ENCODE data around the gene DOK7.

Gene DOK7

GRCh38 chr4:3449047-3449573 is 14.0 kb upstream of the DOK7 start:
- ATAC-seq (ENCODE audit: low read depth) (no peak), DNase-seq (ENCODE audit: low spot score) (no peak)
- Histone ChIP-seq H3K4me1 (ENCODE audit: insufficient read depth, poor library complexity, severe bottlenecking) (peaks cover 4% of the 10 kb centered on the region), H3K27ac (ENCODE audit: poor library complexity, severe bottlenecking) (no peak overlapping the region), H3K4me3 (ENCODE audit: severe bottlenecking) (no peak overlapping the region), H3K27me3 (ENCODE audit: insufficient read depth, poor library complexity, severe bottlenecking) (no peaks in the 10 kb centered on the region), H3K36me3 (ENCODE audit: low read depth) (no peaks in the 10 kb centered on the region), H3K9me3 (ENCODE audit: severe bottlenecking) (no peaks in the 10 kb centered on the region)
- TF ChIP-seq, protein P1, sequence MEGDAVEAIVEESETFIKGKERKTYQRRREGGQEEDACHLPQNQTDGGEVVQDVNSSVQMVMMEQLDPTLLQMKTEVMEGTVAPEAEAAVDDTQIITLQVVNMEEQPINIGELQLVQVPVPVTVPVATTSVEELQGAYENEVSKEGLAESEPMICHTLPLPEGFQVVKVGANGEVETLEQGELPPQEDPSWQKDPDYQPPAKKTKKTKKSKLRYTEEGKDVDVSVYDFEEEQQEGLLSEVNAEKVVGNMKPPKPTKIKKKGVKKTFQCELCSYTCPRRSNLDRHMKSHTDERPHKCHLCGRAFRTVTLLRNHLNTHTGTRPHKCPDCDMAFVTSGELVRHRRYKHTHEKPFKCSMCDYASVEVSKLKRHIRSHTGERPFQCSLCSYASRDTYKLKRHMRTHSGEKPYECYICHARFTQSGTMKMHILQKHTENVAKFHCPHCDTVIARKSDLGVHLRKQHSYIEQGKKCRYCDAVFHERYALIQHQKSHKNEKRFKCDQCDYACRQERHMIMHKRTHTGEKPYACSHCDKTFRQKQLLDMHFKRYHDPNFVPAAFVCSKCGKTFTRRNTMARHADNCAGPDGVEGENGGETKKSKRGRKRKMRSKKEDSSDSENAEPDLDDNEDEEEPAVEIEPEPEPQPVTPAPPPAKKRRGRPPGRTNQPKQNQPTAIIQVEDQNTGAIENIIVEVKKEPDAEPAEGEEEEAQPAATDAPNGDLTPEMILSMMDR (IDR thresholded peaks at IDR 0.05; ENCODE audit: poor library complexity, severe bottlenecking), result no peak

GRCh38 chr4:3449574-3450534 is 13.3 kb upstream of the DOK7 start:
- Histone ChIP-seq H3K27ac (ENCODE audit: poor library complexity, severe bottlenecking) (no peak overlapping the region), H3K9me3 (ENCODE audit: severe bottlenecking) (no peaks in the 10 kb centered on the region)
- TF ChIP-seq, protein P1 (IDR thresholded peaks at IDR 0.05; ENCODE audit: poor library complexity, severe bottlenecking), result no peak

GRCh38 chr4:3450643-3451042 is 12.5 kb upstream of the DOK7 start:
- Histone ChIP-seq H3K27ac (ENCODE audit: poor library complexity, severe bottlenecking) (no peak overlapping the region), H3K27me3 (ENCODE audit: insufficient read depth, poor library complexity, severe bottlenecking) (no peaks in the 10 kb centered on the region), H3K36me3 (ENCODE audit: low read depth) (no peaks in the 10 kb centered on the region), H3K9me3 (ENCODE audit: severe bottlenecking) (no peaks in the 10 kb centered on the region), H3K4me1 (ENCODE audit: insufficient read depth, poor library complexity, severe bottlenecking) (peaks cover 4% of the 10 kb centered on the region), H3K4me3 (ENCODE audit: severe bottlenecking) (no peak overlapping the region)
- TF ChIP-seq, protein P1 (IDR thresholded peaks at IDR 0.05; ENCODE audit: poor library complexity, severe bottlenecking), result no peak
- no peak for DNase-seq (ENCODE audit: low spot score)
- ATAC-seq (ENCODE audit: low read depth), result no peak

More at GRCh38 chr4:3449574-3450534, 13.3 kb upstream of the DOK7 start:
- H3K4me1 ChIP-seq (ENCODE audit: insufficient read depth, poor library complexity, severe bottlenecking), result peaks cover 4% of the 10 kb centered on the region
- no peak for ATAC-seq (ENCODE audit: low read depth)
- no peaks in the 10 kb centered on the region for H3K27me3 ChIP-seq (ENCODE audit: insufficient read depth, poor library complexity, severe bottlenecking)
- no peaks in the 10 kb centered on the region for H3K36me3 ChIP-seq (ENCODE audit: low read depth)
- H3K4me3 ChIP-seq (ENCODE audit: severe bottlenecking), result no peak overlapping the region
- DNase-seq (ENCODE audit: low spot score), result no peak

GRCh38 chr4:3451956-3452355 is 11.2 kb upstream of the DOK7 start:
- DNase-seq (ENCODE audit: low spot score) (no peak), ATAC-seq (ENCODE audit: low read depth) (peak; percentile 64)
- TF ChIP-seq, protein P1 (IDR thresholded peaks at IDR 0.05; ENCODE audit: poor library complexity, severe bottlenecking), result no peak
- Histone ChIP-seq H3K27me3 (ENCODE audit: insufficient read depth, poor library complexity, severe bottlenecking) (no peaks in the 10 kb centered on the region), H3K36me3 (ENCODE audit: low read depth) (no peaks in the 10 kb centered on the region), H3K9me3 (ENCODE audit: severe bottlenecking) (no peaks in the 10 kb centered on the region), H3K27ac (ENCODE audit: poor library complexity, severe bottlenecking) (no peak overlapping the region), H3K4me1 (ENCODE audit: insufficient read depth, poor library complexity, severe bottlenecking) (peaks cover 4% of the 10 kb centered on the region), H3K4me3 (ENCODE audit: severe bottlenecking) (no peak overlapping the region)

All from RWPE2 (cell line).